Globus pallidus (tissue), 1 donor: ENCODE measurements around the gene CARD9.
"Not testable (repeated sequence)": the region's sequence is repeated elsewhere in the genome, so short reads cannot be mapped to it uniquely, and the experiment has no call there.

Experiments
- DNase-seq: peaks from one replicate; pipeline ENCODE4 v3.0.0-alpha.2; 2015; ENCODE audit warnings: low spot score

CARD9 gene

DNA sequence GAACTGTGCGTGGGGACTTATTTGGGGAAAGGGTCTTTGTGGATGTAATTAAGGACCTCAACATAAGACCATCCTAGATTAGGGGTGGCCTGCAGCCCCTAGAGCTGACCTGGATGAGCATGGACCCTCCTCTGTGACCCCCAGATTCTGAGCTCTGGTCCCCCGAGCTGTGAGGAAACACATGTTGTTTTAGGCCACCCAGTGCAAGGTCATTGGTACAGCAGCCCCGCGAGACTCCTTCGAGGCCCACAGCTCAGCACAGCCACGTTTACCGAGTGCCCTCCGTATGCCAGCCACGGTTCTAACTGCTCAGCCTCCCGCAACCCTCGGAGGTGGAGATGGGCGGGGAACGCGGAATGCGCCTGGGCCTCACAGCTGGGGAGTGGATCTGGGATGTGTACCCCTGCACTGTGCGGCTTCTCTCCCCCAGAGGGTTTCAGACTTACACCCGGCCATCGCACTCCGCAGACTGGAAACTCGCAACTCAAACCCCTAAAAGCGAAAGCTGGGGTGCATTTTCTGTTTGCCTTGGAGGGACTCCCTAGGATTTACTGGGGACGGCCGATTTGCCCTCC, 50.6 kb downstream of the CARD9 start:
- DNase-seq = no peak

DNA sequence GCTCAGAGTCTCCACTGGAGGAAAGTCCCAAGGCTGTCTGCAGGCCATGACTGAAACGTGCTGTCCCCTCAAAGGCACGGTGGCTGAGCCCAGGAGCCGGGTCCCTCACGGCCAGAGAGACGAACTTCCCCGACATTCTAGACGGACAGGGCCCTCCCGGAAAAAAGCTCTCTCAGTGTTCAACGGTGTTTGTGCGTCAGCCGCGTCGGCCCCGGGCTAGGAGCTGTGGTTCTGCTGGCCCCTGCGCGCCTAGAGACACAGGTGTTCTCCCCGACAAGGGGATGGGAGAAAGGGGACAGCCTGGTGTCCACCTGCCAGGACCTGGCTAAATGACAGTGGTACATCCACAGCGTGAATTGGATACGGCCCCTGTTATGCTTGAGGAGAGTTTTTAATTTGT, 51.9 kb downstream of the CARD9 start:
- no peak for DNase-seq

DNA sequence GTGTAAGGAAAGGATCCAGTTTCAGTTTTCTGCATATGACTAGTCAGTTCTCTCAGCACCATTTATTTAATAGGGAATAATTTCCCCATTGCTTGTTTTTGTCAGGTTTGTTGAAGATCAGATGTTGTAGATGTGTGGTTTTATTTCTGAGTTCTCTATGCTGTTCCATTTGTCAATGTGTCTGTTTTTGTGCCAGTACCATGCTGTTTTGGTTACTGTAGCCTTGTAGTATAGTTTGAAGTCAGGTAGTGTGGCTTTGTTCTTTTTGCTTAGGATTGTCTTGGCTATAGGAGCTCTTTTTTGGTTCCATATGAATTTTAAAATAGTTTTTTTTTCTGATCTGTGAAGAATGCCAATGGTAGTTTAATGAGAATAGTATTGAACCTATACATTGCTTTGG, 52.5 kb downstream of the CARD9 start:
- not testable (repeated sequence) for DNase-seq

DNA sequence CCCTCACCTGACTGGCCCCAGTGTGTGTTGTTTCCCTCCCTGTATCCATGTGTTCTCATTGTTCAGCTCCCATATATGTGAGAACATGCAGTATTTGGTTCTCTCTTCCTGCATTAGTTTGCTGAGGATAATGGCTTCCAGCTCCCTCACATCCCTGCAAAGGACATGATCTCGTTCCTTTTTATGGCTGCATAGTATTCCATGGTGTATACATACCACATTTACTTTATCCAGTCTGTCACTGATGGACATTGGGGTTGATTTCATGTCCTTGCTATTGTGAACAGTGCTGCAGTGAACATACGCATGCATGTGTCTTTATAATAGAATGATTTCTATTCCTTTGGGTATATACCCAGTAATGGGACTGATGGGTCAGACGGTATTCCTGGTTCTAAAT, 53.5 kb downstream of the CARD9 start:
- not testable (repeated sequence) for DNase-seq

DNA sequence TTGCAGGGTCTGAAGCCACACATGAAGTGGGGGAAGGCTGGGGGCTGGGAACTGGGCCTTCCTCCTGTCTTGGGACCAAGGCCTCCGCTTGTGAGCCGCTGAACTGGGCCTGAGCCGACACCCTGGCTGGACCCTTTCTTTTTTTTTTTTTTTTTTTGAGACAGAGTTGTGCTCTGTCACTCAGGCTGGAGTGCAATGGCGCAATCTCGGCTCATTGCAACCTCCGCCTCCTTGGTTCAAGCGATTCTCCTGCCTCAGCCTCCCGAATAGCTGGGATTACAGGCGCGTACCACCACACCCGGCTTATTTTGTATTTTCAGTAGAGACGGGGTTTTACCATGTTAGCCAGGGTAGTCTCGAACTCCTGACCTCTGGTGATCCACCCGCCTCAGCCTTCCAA, 54.2 kb downstream of the CARD9 start:
- not testable (repeated sequence) for DNase-seq

DNA sequence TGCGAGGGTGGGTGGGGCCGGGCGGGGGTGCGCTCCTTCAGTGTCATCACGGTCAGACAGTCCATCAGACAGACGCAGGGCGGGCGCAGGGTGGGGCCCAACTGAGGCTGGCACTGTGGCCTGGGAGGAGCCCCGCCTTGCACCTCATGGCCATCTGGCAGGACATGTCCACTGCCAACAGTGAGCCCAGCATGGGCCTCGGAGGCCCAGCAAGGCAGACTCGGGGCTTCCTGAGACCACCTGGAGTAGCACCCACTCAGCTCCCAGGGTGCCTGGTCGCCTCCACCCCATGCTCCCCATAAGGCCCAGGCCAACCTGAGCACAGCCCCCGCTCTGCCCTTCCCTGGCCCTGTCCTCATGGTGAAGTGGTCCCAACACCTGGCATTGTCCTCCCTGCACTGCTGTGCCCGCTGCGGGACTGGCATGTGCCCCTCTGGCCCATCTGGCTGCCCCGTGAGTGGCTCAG, 54.7 kb downstream of the CARD9 start:
- no peak for DNase-seq

DNA sequence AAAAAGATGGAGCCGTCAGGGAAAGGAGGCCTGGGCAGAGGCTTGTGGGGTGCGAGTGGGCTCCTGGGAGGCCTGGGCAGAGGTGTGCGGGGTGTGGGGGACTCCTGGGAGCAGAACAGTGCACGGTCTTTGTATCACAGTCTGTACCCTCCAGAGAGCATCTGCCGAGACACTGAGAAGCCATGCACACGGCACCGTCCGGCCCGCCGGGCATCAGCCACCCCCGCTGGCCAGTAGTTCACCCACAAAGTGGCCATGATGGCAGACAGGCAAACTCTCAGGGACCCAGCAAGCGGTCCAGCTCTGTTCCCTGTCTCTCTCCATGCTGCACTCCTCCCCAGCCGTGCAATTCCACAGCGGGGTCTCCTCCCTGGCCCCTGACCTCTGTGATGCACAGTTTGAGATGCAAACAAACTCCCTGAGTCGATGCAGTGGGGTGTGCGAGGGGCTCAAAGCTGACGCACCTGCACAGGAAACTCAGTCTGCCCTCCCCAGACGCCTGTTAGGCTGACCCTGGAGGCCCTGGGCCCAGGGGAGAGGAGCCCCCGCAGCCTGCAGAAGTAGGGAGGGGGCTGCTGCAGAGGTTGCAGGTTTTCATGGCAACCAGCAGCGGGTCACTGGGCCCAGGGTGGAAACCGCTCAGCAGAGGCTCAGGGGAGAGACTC, 55.2 kb downstream of the CARD9 start:
- no peak for DNase-seq

DNA sequence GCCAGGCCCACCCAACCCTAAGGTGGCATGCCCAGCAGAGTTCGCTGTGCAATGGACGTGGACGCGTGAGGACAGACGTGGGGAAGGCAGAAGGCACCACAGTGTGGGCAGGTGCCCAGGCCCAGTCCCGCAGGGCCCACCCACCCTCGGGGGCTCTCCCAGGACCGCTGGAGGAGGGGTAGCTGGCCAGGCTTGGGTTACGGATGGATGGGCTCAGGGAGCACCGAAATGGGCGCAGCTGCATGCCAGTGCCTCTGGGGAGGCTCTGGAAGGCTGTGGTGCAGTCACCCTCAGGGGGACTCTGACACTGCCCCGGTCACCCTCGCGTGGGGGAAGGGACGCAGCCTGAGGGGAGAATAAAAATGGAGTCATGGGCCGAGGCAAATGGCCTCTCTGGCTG, 55.8 kb downstream of the CARD9 start:
- DNase-seq = no peak

DNA sequence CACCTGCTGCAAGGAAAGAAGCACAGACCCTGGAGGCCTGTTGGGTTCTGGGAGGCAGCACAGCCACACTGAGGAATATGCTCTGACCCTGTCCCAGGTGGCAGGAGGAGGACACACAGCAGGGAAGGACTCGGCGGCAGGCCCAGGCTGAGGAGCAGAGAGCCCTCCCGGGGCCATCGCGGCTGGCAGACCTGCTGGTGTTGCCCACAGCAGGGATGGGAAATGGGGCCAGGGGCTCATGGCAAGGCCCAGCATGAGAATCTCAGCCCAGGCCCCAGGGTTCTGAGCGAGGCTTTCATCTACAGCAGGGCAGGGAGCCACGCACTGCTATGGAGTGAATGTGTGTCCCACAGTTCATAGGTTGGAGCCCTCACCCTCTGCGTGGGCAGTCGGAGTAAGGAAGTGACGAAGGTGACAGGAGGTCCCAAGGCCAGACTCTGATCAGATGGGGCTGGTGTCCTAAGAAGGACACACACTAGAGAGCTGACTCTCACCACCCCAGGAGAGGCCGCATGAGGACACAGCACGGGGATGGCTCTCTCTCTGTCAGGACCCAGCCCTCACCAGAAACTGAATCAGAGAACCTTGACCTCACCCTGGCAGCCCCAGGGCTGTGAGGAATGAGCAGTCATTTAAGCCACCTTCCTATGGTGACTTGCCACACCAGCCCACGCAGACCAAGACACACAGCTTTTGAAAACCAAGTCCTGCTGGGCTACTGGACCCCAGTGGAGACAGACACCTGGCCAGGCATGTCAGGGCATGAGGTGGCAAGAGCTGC, 56.4 kb downstream of the CARD9 start:
- DNase-seq = no peak

DNA sequence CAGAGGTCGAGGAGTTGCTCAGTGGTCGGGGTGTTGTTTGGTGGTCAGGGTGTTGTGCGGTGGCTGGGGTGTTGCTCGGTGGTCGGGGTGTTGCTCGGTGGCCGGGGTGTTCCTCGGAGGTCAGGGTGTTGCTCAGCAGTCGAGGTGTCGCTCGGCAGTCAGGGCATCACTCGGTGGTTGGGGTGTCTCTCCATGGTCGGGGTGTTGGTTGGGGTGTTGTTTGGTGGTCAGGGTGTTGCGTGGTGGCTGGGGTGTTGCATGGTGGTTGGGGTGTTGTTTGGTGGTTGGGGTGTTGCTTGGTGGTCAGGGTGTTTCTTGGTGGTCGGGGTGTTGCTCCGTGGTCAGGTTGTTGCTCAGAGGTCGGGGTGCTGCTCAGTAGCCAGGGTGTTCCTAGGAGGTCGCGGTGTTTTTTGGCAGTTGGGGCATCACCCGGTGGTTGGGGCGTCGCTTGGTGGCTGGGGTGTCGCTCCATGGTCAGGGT, 57.2 kb downstream of the CARD9 start:
- DNase-seq = no peak

DNA sequence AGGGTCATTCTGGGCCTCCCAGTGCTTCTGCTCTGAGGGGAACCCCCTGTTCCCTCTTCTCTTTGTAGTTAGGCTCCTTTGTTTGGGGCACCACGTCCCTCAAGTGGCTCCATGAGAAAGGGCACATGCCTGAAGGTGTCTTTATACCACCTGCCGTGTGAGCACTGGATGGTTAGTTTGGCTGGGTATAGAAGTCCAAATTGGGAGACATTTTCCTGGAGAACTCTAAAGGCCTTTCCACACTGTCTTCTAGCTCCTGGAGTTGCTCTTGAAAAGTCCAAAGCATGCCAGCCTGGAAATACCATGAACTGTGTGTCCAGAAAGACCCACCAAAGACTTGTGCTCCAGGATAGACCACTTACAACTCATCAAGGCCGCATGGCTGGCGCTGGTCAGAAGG, 58.5 kb downstream of the CARD9 start:
- DNase-seq = no peak

DNA sequence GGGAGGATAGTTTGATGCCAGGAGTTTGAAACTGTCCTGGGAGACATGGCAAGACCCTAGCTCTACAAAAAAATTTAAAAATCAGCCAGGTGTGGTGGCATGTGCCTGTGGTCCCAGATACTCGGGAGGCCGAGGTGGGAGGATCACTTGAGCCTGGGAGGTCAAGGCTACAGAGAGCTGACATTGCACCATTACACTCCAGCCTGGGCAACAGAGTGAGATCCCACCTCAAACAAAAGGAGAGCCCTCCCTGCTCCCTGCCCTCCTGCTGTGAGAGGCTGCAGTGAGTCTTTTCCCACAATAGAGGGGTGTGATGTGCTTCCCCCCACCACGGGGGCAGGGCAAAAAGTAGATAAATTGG, 59.4 kb downstream of the CARD9 start:
- no peak for DNase-seq
